GM12878 (cell line): ENCODE data around the gene BACE1-AS. TPM values are rescaled to one million over a fixed set of nuclear protein-coding genes. Genes with fewer than 3 reads are reported as not detected.

Experiments
- ATAC-seq: fragments of 200-7000 bp; cut with Tn5 transposase; 3 replicates; pipeline ENCODE4 v1.9.1; 2020; ENCODE audit warnings: mild to moderate bottlenecking, moderate library complexity
- BruUV-seq: library from RNA; stranded (reverse); fragments of 400-500 nt; replicated peaks from 2 replicates; lab custom pipeline; 2021; lab: Mats Ljungman, UMichigan
- CTCF ChIA-PET: fragments of 300-600 bp; sonication (Branson Sonifier 250); formaldehyde crosslinking; extraction: SDS; loops from one replicate; lab custom pipeline; 2021; ENCODE audit warnings: inconsistent platforms; lab: Yijun Ruan, JAX
- POLR2A ChIA-PET: fragments of 350-600 bp; formaldehyde crosslinking; extraction: SDS; loops from one replicate; lab custom pipeline; 2021; ENCODE audit warnings: inconsistent platforms; lab: Charles Lee
- RAD21 ChIA-PET: fragments of 300-600 bp; sonication (Branson Sonifier 250); formaldehyde crosslinking; loops from one replicate; lab custom pipeline; 2023; ENCODE audit warnings: antibody characterized with exemption; ENCODE audit not compliant: unreplicated experiment; lab: Charles Lee
- SMC1A ChIA-PET: fragments of 300-600 bp; sonication (Branson Sonifier 250); formaldehyde crosslinking; loops from one replicate; lab custom pipeline; 2023; ENCODE audit not compliant: unreplicated experiment, uncharacterized antibody; lab: Charles Lee
- DNase-seq: peaks from one replicate; pipeline ENCODE4 v3.0.0-alpha.2; 2011; ENCODE audit warnings: low read depth, low spot score
- FAIRE-seq: peaks from 3 replicates; lab custom pipeline; 2011; peaks lifted over from hg19 to GRCh38; lab: Jason Lieb, UNC
- H2AFZ ChIP-seq: 2 replicates; pipeline ENCODE4 v1.6.0; 2011; ENCODE audit warnings: low read depth, low read length, control low read depth; ENCODE audit not compliant: control insufficient read depth
- H3K27ac ChIP-seq: 2 replicates; pipeline ENCODE4 v1.5.1; 2011; ENCODE audit warnings: control low read depth; ENCODE audit not compliant: control insufficient read depth, insufficient read depth
- H3K27me3 ChIP-seq, 2 experiments: replicated peaks in 1 of 2; 2 replicates each; pipeline versions ENCODE4 v1.6.0 to v1.6.1; 2011; ENCODE audit warnings: low read length in 1 of 2; ENCODE audit not compliant: control insufficient read depth in 2 of 2, insufficient read depth in 2 of 2
- H3K36me3 ChIP-seq, 2 experiments: 2 replicates each; pipeline ENCODE4 v1.5.1; 2011; ENCODE audit warnings: low read length in 1 of 2; ENCODE audit not compliant: control insufficient read depth in 2 of 2, insufficient read depth in 2 of 2
- H3K4me1 ChIP-seq: 2 replicates; pipeline ENCODE4 v1.6.1; 2011; ENCODE audit warnings: mild to moderate bottlenecking, low read length, moderate library complexity, mixed read lengths; ENCODE audit not compliant: control insufficient read depth, insufficient read depth
- H3K4me2 ChIP-seq: 2 replicates; pipeline ENCODE4 v1.6.0; 2011; ENCODE audit warnings: control low read depth; ENCODE audit not compliant: control insufficient read depth, insufficient read depth
- H3K4me3 ChIP-seq: fragments of 200-600 bp; sonication (generic); 2 replicates; pipeline ENCODE4 v1.5.1; 2016
- H3K79me2 ChIP-seq: 2 replicates; pipeline ENCODE4 v1.6.0; 2011; ENCODE audit warnings: low read length; ENCODE audit not compliant: control insufficient read depth, insufficient read depth
- H3K9ac ChIP-seq: 2 replicates; pipeline ENCODE4 v1.8.0; 2011; ENCODE audit warnings: low read length, control low read depth, mixed read lengths; ENCODE audit not compliant: control insufficient read depth, insufficient read depth
- H3K9me3 ChIP-seq: replicated peaks from 3 replicates; pipeline ENCODE4 v1.5.1; 2011; ENCODE audit warnings: mild to moderate bottlenecking, low read length; ENCODE audit not compliant: control insufficient read depth, insufficient read depth
- H4K20me1 ChIP-seq: 2 replicates; pipeline ENCODE4 v1.6.0; 2011; ENCODE audit not compliant: control insufficient read depth, insufficient read depth
- LARP7 ChIP-seq: fragments of 450-650 bp; IDR thresholded peaks from 2 replicates; pipeline ENCODE4 v1.6.1; 2017; ENCODE audit warnings: mild to moderate bottlenecking
- NFYB ChIP-seq: IDR thresholded peaks from 2 replicates; pipeline ENCODE4 v1.6.1; 2011; ENCODE audit warnings: low read depth, mild to moderate bottlenecking, low read length, improper control_type of control experiment, moderate library complexity; ENCODE audit not compliant: insufficient read depth
- SMAD1 ChIP-seq: fragments of 450-650 bp; IDR thresholded peaks from 2 replicates; pipeline ENCODE4 v1.6.1; 2018; ENCODE audit warnings: mild to moderate bottlenecking, low read depth; ENCODE audit not compliant: partially characterized antibody
- SMAD5 ChIP-seq: IDR thresholded peaks from 2 replicates; pipeline ENCODE4 v1.6.1; 2016; ENCODE audit warnings: antibody characterized with exemption, low read depth
- WGBS: methylation state at CpG from one replicate; pipeline ENCODE4 v1.1.6; 2016; ENCODE audit warnings: low lambda C conversion rate; ENCODE audit not compliant: insufficient replicate concordance, insufficient coverage; ENCODE audit errors: missing lambda C conversion rate; 5-methylcytosine and 5-hydroxymethylcytosine counted together
- in situ Hi-C: fragments of 300-500 bp; cut with MboI; formaldehyde crosslinking; loops from 9 replicates; pipeline ENCODE4 v1.14.3; 2018; ENCODE audit warnings: mixed read lengths
- intact Hi-C: fragments of 100-400 bp; cut with micrococcal nuclease; formaldehyde crosslinking; loops from one replicate; pipeline ENCODE4 v1.14.2; 2022; ENCODE audit not compliant: unreplicated experiment
- polyA plus RNA-seq, 11 experiments: library from polyadenylated mRNA; depleted of rRNA in 4 of 11; unstranded in 6 of 11; stranded (reverse) in 5 of 11; fragments of >200 nt; fragmentation: Nextera tagmentation in 4 of 11; fragmentation: Illumina TruSeq in 1 of 11; extraction: Ambion mirVana in 4 of 11; extraction: Trizol in 1 of 11; gene quantifications; 1 replicate in 1 of 11; 2 replicates in 10 of 11; pipeline versions ENCODE4 v1.2.1 to v1.2.3, GENCODE V29; 2011 to 2016; ENCODE audit warnings: inconsistent platforms in 2 of 11, missing spikeins in 2 of 11, low read depth in 1 of 11
- total RNA-seq, 4 experiments: library from RNA; depleted of rRNA in 3 of 4; stranded (reverse); fragments of >200 nt in 3 of 4; fragmentation: Illumina TruSeq in 1 of 4; extraction: Trizol in 1 of 4; gene quantifications; 2 replicates each; pipeline versions ENCODE4 v1.2.1 to v1.2.3, GENCODE V29; 2013 to 2021
- TF ChIP-seq, protein P1 (sequence below): fragments of 450-650 bp; IDR thresholded peaks from 2 replicates; pipeline ENCODE4 v1.6.1; 2018; ENCODE audit warnings: mild to moderate bottlenecking, low read depth, moderate library complexity; ENCODE audit not compliant: partially characterized antibody

The BACE1-AS gene
- total and polyA plus RNA-seq, 10 of the 15 experiments (the other 5 are each of a cell fraction or from before 2014, with no cell fraction given) = 2.0 to 6.7 (median 3.9) TPM

- TF ChIP-seq, protein P1, sequence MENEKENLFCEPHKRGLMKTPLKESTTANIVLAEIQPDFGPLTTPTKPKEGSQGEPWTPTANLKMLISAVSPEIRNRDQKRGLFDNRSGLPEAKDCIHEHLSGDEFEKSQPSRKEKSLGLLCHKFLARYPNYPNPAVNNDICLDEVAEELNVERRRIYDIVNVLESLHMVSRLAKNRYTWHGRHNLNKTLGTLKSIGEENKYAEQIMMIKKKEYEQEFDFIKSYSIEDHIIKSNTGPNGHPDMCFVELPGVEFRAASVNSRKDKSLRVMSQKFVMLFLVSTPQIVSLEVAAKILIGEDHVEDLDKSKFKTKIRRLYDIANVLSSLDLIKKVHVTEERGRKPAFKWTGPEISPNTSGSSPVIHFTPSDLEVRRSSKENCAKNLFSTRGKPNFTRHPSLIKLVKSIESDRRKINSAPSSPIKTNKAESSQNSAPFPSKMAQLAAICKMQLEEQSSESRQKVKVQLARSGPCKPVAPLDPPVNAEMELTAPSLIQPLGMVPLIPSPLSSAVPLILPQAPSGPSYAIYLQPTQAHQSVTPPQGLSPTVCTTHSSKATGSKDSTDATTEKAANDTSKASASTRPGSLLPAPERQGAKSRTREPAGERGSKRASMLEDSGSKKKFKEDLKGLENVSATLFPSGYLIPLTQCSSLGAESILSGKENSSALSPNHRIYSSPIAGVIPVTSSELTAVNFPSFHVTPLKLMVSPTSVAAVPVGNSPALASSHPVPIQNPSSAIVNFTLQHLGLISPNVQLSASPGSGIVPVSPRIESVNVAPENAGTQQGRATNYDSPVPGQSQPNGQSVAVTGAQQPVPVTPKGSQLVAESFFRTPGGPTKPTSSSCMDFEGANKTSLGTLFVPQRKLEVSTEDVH = no peak
- TF ChIP-seq SMAD5 = no peak
- TF ChIP-seq NFYB = no peak
Measured at GRCh38 chr11:117286588-117286987, 4.6 kb upstream of the BACE1-AS start (continued).

DNA sequence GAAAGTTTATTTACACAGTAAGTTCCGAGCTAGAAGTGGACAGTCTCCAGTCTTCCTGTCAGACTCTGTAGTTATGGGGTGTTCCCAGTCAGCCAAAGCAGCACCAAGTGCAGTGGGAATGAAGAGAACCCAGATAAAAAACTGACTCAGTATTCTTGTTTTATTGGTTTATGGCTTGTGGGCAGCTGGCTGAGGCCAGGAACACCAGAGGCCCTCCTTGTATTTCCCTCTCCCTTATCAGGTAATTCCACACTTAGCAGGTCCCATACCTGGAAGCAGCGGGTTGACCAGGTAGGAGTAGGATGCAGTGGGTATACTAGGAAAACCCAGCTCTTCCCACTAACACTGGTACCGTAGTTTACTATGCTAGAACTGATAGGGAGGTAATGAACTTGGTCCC is 3.5 kb upstream of the BACE1-AS start:
- no TSS peak for BruUV-seq
- intact Hi-C loops = no loop called here
- no peak for TF ChIP-seq LARP7
- TF ChIP-seq SMAD1 = no peak
- Histone ChIP-seq H3K27me3 (no peaks in the 10 kb centered on the region), H3K36me3 (peaks cover 0 to 2% of the 10 kb centered on the region in 2 experiments; a peak in 2 of 4 replicates), H4K20me1 (no peaks in the 10 kb centered on the region), H3K4me3 (no peak overlapping the region), H3K4me1 (no peaks in the 10 kb centered on the region), H3K9me3 (no peaks in the 10 kb centered on the region), H3K9ac (no peak overlapping the region), H2AFZ (no peak overlapping the region), H3K79me2 (no peaks in the 10 kb centered on the region), H3K4me2 (no peak overlapping the region), H3K27ac (no peak overlapping the region)
- no peak for ATAC-seq
- RAD21 ChIA-PET = no interaction called here
- WGBS = 87% methylated on average over 3 of the region's 3 CpGs
- no peak for FAIRE-seq
- no peak for DNase-seq
- CTCF ChIA-PET = no interaction called here
- in situ Hi-C loops = no loop called here
- POLR2A ChIA-PET = interaction anchor here (0.5 kb wide), 1 partner anchor 222 kb away, joined by 4 read pairs; no protein-coding TSS in a partner anchor
- SMC1A ChIA-PET = no interaction called here
